HG03095 (cell line): Measurements from ENCODE around the gene SYT7.
"Not testable (repeated sequence)": the region's sequence is repeated elsewhere in the genome, so short reads cannot be mapped to it uniquely, and the experiment has no call there.

Experiments used
- ATAC-seq: cut with Tn5 transposase; IDR thresholded peaks from one replicate; pipeline ENCODE4 v1.9.1; 2021; ENCODE audit warnings: moderate library complexity; ENCODE audit not compliant: unreplicated experiment

Gene SYT7

DNA sequence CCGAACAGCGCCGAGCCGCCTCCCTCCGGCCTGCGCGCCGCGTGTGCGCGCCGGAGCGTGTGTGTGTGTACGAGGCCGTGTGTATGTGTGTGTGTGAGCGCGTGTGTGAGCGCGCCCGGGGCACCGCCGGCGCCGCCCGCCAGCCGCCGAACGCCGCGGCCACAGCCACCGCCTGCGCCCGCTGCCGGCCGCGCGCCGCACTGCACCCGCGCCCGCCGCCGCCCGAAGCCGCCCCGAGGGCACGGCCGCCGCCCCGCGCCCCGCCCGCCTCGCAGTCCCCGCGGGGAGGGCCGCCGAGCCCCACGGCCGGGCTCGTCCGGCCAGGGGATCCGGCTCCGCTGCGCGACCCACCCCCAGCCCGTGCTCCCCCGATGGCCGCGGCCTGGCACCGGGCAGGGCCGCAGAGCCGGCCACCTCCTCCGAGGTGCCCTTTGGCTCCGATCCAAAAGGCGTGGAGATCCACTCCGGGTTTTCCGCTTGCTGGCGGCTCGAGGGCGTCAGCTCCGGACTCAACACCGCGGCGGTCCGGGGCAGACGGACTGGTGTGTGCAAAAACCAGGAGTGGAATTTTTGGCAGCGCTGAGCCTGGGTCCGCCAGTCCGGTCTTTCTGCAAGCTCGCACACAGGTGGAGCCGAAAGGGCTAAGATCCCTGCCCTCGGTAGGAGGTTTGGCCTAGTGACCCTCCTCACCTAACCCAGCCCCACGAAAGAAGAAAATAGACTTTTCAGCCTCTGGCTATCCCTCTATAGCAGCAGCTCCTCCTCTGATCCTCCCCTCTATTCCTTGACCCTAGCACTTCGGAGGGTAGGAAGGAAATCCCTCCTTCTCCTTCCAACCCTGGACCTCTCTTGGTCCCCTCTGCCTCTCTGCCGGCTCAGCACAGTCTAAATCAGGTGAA, at the start of gene SYT7:
SYT7 (minus strand) TSS at position 47 of the 899 bp plus-strand sequence. CDS start 256 bp downstream, outside the sequence.
- ATAC-seq, result peak; percentile 86

DNA sequence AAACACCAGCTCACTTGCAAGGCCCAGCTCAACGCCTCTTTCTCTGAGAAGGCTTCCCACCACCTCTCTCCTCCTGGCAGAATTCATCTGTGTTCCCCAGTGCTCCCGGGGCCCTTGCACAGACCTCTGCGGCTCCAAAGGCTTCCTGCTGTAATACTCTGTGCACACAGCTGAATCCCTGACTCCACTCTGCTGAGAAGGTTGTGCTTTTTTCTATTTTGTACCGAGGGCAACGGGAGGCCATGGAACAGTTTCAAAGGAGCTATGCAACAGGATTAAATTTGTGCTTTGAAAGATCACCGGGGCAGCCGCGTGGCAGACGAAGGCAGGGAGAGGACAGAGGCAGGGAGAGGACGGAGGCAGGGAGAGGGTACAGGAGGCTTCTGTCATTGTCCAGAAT, 49.2 kb upstream of the SYT7 start:
- ATAC-seq, result no peak

DNA sequence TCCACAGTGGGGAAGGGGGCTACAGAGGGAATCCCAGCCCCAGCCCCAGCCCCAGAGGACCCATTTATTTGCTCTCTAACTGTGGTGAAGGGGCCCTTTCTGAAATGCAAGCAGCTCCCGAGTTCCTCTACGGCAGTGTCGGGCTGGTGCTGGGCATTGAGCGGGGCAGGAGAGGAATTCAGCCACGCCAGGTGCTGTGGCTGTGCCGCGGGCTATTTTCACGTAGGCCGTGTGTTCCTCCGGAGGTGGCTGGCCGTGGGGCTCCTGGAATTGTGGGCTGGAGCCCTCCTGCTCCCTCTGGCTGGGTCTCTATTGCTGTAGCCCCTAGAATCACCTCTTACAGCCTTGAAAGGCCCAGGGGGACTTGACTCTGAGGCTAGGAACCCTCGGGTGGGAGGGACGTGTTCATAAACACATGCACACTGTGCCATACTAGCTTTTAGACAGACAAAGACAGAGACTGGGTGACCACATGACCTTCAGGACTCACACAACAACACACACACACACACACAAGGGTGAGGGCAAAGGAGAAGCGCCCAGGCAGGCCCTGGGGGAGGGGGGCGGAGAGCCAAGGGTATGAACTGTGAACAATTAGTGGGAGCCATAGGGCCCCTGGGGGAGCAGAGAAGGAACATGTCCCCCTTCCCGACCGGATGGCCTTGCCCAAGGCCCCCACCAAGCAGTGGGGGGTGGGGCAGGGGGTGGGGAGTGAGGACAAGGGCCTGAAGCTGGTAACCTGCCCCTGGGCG, 48.4 kb upstream of the SYT7 start:
- no peak for ATAC-seq

- ATAC-seq, result no peak
Measured at GRCh38 chr11:61628662-61628970, 47.7 kb upstream of the SYT7 start.

- ATAC-seq, result no peak
Measured at GRCh38 chr11:61627850-61628661, 47.2 kb upstream of the SYT7 start.

GRCh38 chr11:61626580-61627380, 45.9 kb upstream of the SYT7 start:
- no peak for ATAC-seq

- ATAC-seq, result no peak
Measured at GRCh38 chr11:61625525-61625924, 44.6 kb upstream of the SYT7 start.

GRCh38 chr11:61621917-61622585, 41.2 kb upstream of the SYT7 start:
- no peak for ATAC-seq

GRCh38 chr11:61619471-61620226, 38.8 kb upstream of the SYT7 start:
- no peak for ATAC-seq

DNA sequence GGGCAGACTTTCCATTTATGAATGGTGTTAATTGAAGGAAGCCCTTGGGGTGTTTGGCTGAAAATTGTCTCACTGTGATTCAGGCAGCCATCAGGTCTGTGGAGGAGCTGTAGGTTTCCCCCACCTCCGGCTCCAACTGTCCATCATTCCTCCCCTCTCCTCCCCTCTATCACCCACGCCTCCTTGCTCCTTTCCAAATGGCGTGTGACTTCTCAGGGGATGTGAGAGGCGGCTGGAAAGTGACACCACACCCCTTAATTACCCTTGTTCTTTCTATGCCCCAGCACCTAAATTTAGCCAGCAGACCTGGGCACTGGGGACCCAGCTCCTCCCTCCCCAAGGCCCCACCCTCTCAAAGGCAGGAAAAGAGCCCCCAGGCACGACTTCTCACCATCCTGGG, 38.1 kb upstream of the SYT7 start:
- no peak for ATAC-seq

- no peak for ATAC-seq
Measured at GRCh38 chr11:61617515-61617914, 36.6 kb upstream of the SYT7 start.

DNA sequence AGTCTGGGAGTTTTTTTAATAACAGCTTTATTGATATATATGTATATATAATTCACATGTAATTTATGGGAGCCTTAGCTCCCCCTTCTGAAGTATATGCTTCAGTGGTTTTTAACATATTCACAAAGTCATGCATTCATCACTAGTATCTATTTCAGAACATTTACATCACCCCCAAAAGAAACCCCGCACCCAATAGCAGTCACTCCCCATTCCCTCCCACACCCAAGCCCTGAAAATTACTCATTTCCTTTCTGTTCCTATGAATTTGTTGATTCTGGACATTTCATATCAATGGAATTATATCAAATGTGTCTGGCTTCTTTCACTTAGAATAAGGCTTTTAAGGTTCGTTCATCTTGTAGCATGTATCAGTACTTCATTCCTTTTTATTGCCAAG, 35.6 kb upstream of the SYT7 start:
- ATAC-seq, result no peak

GRCh38 chr11:61614782-61615181, 33.9 kb upstream of the SYT7 start:
- ATAC-seq, result not testable (repeated sequence)

DNA sequence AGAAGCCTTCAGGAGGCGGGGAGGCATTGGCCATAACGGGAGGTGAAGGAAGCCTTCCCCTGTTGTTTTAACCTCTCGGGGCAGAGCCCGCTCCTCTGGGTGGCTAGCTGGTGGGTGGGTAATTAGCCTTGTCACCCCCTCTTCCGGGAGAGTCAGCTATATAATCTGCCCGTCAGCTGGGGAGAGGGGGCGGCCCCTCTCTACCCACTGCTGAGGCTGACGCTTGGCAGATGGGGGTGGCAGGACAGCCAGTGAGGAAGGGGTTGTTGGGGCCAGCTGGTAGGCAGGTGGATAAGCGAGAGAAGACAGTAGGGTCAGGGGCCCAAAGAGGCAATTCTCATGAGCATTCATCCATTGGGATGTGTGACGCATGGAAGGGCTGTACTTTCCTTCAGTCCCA, 33.0 kb upstream of the SYT7 start:
- ATAC-seq, result no peak

DNA sequence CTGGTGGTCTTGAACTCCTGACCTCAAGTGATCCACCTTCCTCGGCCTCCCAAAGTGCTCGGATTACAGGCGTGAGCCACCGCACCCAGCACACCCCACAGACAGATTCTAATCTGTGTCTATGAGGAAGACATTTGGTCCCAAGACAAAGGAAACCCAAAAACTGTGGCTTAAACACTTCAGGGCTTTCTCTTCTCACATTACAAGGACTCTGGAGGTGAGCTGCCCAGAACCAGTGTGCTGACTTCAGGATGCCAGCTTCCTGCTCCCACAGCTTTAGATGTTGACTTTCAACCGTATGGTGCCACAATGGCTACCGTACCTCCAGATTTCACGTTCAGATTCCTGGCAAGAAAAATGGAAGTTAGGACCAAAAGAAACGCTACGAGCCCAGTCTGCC, 32.2 kb upstream of the SYT7 start:
- ATAC-seq, result no peak

DNA sequence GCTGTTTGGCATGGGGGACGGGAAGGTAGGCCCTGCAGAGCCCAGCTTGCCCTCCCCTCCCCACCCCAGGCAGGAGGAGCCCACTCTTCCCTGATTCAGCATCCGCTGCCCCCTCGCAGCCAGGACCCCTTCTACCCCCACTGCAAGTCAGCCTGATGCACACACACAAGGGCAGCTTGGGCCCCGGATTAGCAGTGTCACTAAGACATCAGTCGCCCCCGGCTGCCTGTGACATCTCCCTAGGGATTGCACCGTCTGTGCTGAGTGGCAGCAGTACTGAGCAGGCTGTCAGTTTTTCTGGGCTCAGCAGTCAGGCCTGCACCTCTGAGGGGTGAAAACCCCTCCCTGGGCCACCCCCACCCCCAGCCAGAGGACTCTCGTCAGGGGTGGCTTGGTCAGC, 30.4 kb upstream of the SYT7 start:
- no peak for ATAC-seq

DNA sequence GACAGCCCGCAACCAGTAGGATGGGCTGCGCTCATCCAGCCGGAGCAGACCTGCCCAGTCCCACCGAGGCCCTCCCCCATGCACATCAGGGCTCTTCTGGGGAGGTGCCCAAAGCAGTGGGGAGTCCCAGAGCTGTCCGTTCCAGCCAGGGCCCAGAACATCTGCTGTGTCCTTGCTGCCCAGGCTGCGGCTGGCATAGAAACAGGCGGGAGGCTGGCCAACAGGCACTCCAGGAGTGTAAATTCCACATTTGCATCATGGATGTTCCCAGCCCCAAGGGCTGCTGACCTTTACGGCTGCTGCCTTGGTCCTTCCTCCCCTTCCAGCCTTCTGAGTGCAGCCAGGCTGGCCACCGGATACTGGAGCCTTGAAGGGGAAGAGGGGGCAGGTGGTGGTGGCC, 30.0 kb upstream of the SYT7 start:
- no peak for ATAC-seq

GRCh38 chr11:61609980-61610366, 29.1 kb upstream of the SYT7 start:
- no peak for ATAC-seq
